Measurements from ENCODE around the gene FSCB.
"Not testable (repeated sequence)": the region's sequence is repeated elsewhere in the genome, so short reads cannot be mapped to it uniquely, and the experiment has no call there.

Gene FSCB

GRCh38 chr14:44507183-44507582 is at the start of gene FSCB:
Gene FSCB, minus strand, starts transcription at chr14:44507283. Its CDS starts 296 bp downstream, at chr14:44506987.
- in situ Hi-C loops (cut with MboI; ENCODE audit: low sequenced_read_pairs), result no loop called here

GRCh38 chr14:44531658-44532057 is 24.6 kb upstream of the FSCB start:
- in situ Hi-C loops (cut with MboI; ENCODE audit: low sequenced_read_pairs), result no loop called here

GRCh38 chr14:44530475-44530874 is 23.4 kb upstream of the FSCB start:
- in situ Hi-C loops (cut with MboI; ENCODE audit: low sequenced_read_pairs), result no loop called here

- in situ Hi-C loops (cut with MboI; ENCODE audit: low sequenced_read_pairs), result no loop called here
These were observed 21.9 kb upstream of the FSCB start for GRCh38 chr14:44529026-44529425.

- in situ Hi-C loops (cut with MboI; ENCODE audit: low sequenced_read_pairs), result no loop called here
These were observed 21.1 kb upstream of the FSCB start for GRCh38 chr14:44528180-44528579.

GRCh38 chr14:44525237-44525636 is 18.2 kb upstream of the FSCB start:
- in situ Hi-C loops (cut with MboI; ENCODE audit: low sequenced_read_pairs), result no loop called here

GRCh38 chr14:44515668-44516067 is 8.6 kb upstream of the FSCB start:
- in situ Hi-C loops (cut with MboI; ENCODE audit: low sequenced_read_pairs), result not testable (repeated sequence)

- in situ Hi-C loops (cut with MboI; ENCODE audit: low sequenced_read_pairs), result no loop called here
These were observed 1.8 kb upstream of the FSCB start for GRCh38 chr14:44508834-44509233.

GRCh38 chr14:44505588-44505987 is 1.5 kb downstream of the FSCB start:
- in situ Hi-C loops (cut with MboI; ENCODE audit: low sequenced_read_pairs), result no loop called here

GRCh38 chr14:44497148-44497547 is 9.9 kb downstream of the FSCB start:
- in situ Hi-C loops (cut with MboI; ENCODE audit: low sequenced_read_pairs), result no loop called here

GRCh38 chr14:44494137-44494536 is 12.9 kb downstream of the FSCB start:
- in situ Hi-C loops (cut with MboI; ENCODE audit: low sequenced_read_pairs), result no loop called here

- in situ Hi-C loops (cut with MboI; ENCODE audit: low sequenced_read_pairs), result no loop called here
These were observed 16.1 kb downstream of the FSCB start for GRCh38 chr14:44490966-44491365.

GRCh38 chr14:44477953-44478352 is 29.1 kb downstream of the FSCB start:
- in situ Hi-C loops (cut with MboI; ENCODE audit: low sequenced_read_pairs), result no loop called here

- in situ Hi-C loops (cut with MboI; ENCODE audit: low sequenced_read_pairs), result no loop called here
These were observed 38.3 kb downstream of the FSCB start for GRCh38 chr14:44468771-44469170.

- in situ Hi-C loops (cut with MboI; ENCODE audit: low sequenced_read_pairs), result no loop called here
These were observed 43.6 kb downstream of the FSCB start for GRCh38 chr14:44463356-44464004.

GRCh38 chr14:44462381-44462780 is 44.7 kb downstream of the FSCB start:
- in situ Hi-C loops (cut with MboI; ENCODE audit: low sequenced_read_pairs), result no loop called here

GRCh38 chr14:44461811-44462210 is 45.3 kb downstream of the FSCB start:
- in situ Hi-C loops (cut with MboI; ENCODE audit: low sequenced_read_pairs), result no loop called here

All from hTERT RPE-1 (cell line).